HCT116 (cell line): ENCODE data around the gene PHGDH. TPM values are rescaled to one million over a fixed set of nuclear protein-coding genes. Genes with fewer than 3 reads are reported as not detected.

Experiments used
- ATAC-seq: fragments of 200-7000 bp; cut with Tn5 transposase; 2 replicates; pipeline ENCODE4 v1.9.1; 2020; ENCODE audit warnings: mild to moderate bottlenecking, moderate library complexity
- BruUV-seq: library from RNA; stranded (reverse); fragments of 400-500 nt; replicated peaks from 2 replicates; lab custom pipeline; 2021; lab: Mats Ljungman, UMichigan
- CTCF ChIA-PET: fragments of 300-600 bp; sonication (Branson Sonifier 250); formaldehyde crosslinking; loops from one replicate; lab custom pipeline; 2021; ENCODE audit warnings: antibody characterized with exemption; lab: Charles Lee
- POLR2A ChIA-PET: fragments of 300-600, 350-600 bp; sonication (Branson Sonifier 250); formaldehyde crosslinking; loops from one replicate; lab custom pipeline; 2021; ENCODE audit warnings: antibody characterized with exemption; lab: Charles Lee
- RAD21 ChIA-PET, 2 experiments: fragments of 300-600 bp; sonication (Branson Sonifier 250); formaldehyde crosslinking; loops; one replicate each; lab custom pipeline; 2023; ENCODE audit warnings: low total read pairs in 2 of 2; ENCODE audit not compliant: uncharacterized antibody in 2 of 2, unreplicated experiment in 2 of 2, low non-redundant PET in 1 of 2; lab: Charles Lee
- DNase-seq: peaks from one replicate; pipeline ENCODE4 v3.0.0-alpha.2; 2010; ENCODE audit warnings: low read depth, low spot score
- H2AFZ ChIP-seq: fragments of 200-600 bp; shearing (Covaris generic), sonication (generic); 2 replicates; pipeline ENCODE4 v1.6.1; 2017; ENCODE audit warnings: low read depth, mixed run types, mixed read lengths, antibody characterized with exemption, low read length; ENCODE audit not compliant: poor library complexity, severe bottlenecking
- H3K27ac ChIP-seq: 2 replicates; pipeline ENCODE4 v1.5.1; 2012; ENCODE audit warnings: low read depth, low read length
- H3K27me3 ChIP-seq: fragments of 200-600 bp; sonication (generic); 2 replicates; pipeline ENCODE4 v1.6.1; 2016; ENCODE audit warnings: mixed run types, low read length, mixed read lengths; ENCODE audit not compliant: insufficient read depth
- H3K36me3 ChIP-seq, 2 experiments: fragments of 200-500 bp in 1 of 2; fragments of 200-600 bp in 1 of 2; sonication (Bioruptor generic) in 1 of 2; sonication (generic) in 1 of 2; 2 replicates each; pipeline versions ENCODE4 v1.5.1 to v1.6.1; 2014 to 2016; ENCODE audit warnings: low read length in 2 of 2, inconsistent platforms in 1 of 2, mixed read lengths in 1 of 2, mixed run types in 1 of 2; ENCODE audit not compliant: insufficient read depth in 2 of 2, control insufficient read depth in 1 of 2
- H3K4me1 ChIP-seq, 2 experiments: fragments of 200-600 bp in 1 of 2; sonication (generic) in 1 of 2; 2 replicates each; pipeline versions ENCODE4 v1.5.1 to v1.6.1; 2012 to 2017; ENCODE audit warnings: low read length in 2 of 2, inconsistent platforms in 1 of 2, mild to moderate bottlenecking in 1 of 2, mixed read lengths in 1 of 2, mixed run types in 1 of 2, moderate library complexity in 1 of 2; ENCODE audit not compliant: insufficient read depth in 2 of 2, control insufficient read depth in 1 of 2
- H3K4me2 ChIP-seq: fragments of 200-600 bp; sonication (generic); 2 replicates; pipeline ENCODE4 v1.6.1; 2017; ENCODE audit warnings: mixed run types, low read length, mixed read lengths
- H3K4me3 ChIP-seq, 2 experiments: fragments of 200-600 bp in 1 of 2; sonication (generic) in 1 of 2; replicated peaks in 1 of 2; 2 replicates each; pipeline ENCODE4 v1.5.1; 2011 to 2016; ENCODE audit warnings: low read length in 2 of 2, control low read depth in 1 of 2, low read depth in 1 of 2, mild to moderate bottlenecking in 1 of 2, mixed read lengths in 1 of 2, mixed run types in 1 of 2
- H3K79me2 ChIP-seq: fragments of 200-600 bp; sonication (generic); 2 replicates; pipeline ENCODE4 v1.6.1; 2017; ENCODE audit warnings: mild to moderate bottlenecking, mixed run types, low read length, moderate library complexity, mixed read lengths; ENCODE audit not compliant: insufficient read depth
- H3K9ac ChIP-seq: fragments of 200-600 bp; sonication (generic); 2 replicates; pipeline ENCODE4 v1.6.1; 2016; ENCODE audit warnings: low read length, mixed read lengths
- H3K9me2 ChIP-seq: fragments of 200-600 bp; sonication (generic), shearing (Covaris generic); 2 replicates; pipeline ENCODE4 v1.6.1; 2017; ENCODE audit warnings: mixed run types, mild to moderate bottlenecking, moderate library complexity; ENCODE audit not compliant: insufficient read depth
- H3K9me3 ChIP-seq, 2 experiments: fragments of 200-500 bp in 1 of 2; fragments of 200-600 bp in 1 of 2; sonication (Bioruptor generic) in 1 of 2; sonication (generic) in 1 of 2; 2 replicates each; pipeline ENCODE4 v1.6.1; 2014 to 2017; ENCODE audit warnings: low read length in 2 of 2, mixed read lengths in 2 of 2, inconsistent platforms in 1 of 2, low read depth in 1 of 2, mild to moderate bottlenecking in 1 of 2, mixed run types in 1 of 2, moderate library complexity in 1 of 2; ENCODE audit not compliant: control insufficient read depth in 1 of 2, insufficient read depth in 1 of 2
- H4K20me1 ChIP-seq: fragments of 200-600 bp; sonication (generic), shearing (Covaris generic); 2 replicates; pipeline ENCODE4 v1.6.1; 2017; ENCODE audit warnings: mixed run types, mild to moderate bottlenecking, moderate library complexity; ENCODE audit not compliant: insufficient read depth
- CEBPB ChIP-seq: IDR thresholded peaks from 2 replicates; pipeline ENCODE4 v1.6.1; 2012; ENCODE audit warnings: low read depth
- EGR1 ChIP-seq: IDR thresholded peaks from 2 replicates; pipeline ENCODE4 v1.6.1; 2012; ENCODE audit warnings: low read depth
- JUND ChIP-seq: IDR thresholded peaks from 2 replicates; pipeline ENCODE4 v1.6.1; 2012
- POLR2A ChIP-seq: IDR thresholded peaks from 2 replicates; pipeline ENCODE4 v1.7.0; 2011; ENCODE audit warnings: borderline replicate concordance; ENCODE audit not compliant: insufficient read depth, insufficient read length; ENCODE audit errors: extremely low read depth
- SRF ChIP-seq: IDR thresholded peaks from 2 replicates; pipeline ENCODE4 v1.6.1; 2012; ENCODE audit warnings: low read depth
- ZFX ChIP-seq: fragments of 450-650 bp; IDR thresholded peaks from 2 replicates; pipeline ENCODE4 v1.6.1; 2017
- ZNF274 ChIP-seq: fragments of 200-500 bp; sonication (Bioruptor generic); IDR thresholded peaks from 2 replicates; pipeline ENCODE4 v1.6.1; 2014; ENCODE audit warnings: mild to moderate bottlenecking, low read depth, low read length, inconsistent platforms
- intact Hi-C: fragments of 100-400 bp; cut with micrococcal nuclease; formaldehyde crosslinking; loops from 2 replicates; pipeline ENCODE4 v1.10.0; 2022
- total RNA-seq: library from RNA; stranded (reverse); gene quantifications from one replicate; pipeline ENCODE4 v1.2.1, GENCODE V29; 2021; ENCODE audit not compliant: unreplicated experiment
- TF ChIP-seq, protein P1 (sequence below): IDR thresholded peaks from 2 replicates; pipeline ENCODE4 v1.6.1; 2011; ENCODE audit warnings: mild to moderate bottlenecking, low read length, moderate library complexity; ENCODE audit not compliant: insufficient replicate concordance; ENCODE audit errors: extremely low read depth
- TF ChIP-seq, protein P2 (sequence below): IDR thresholded peaks from 2 replicates; pipeline ENCODE4 v1.6.1; 2012
- TF ChIP-seq, protein P3 (sequence below), 3 experiments: fragments of 200-600 bp in 1 of 3; sonication (generic) in 1 of 3; IDR thresholded peaks in 2 of 3; conservative IDR thresholded peaks in 1 of 3; 2 replicates each; pipeline ENCODE4 v1.5.1; 2012 to 2017; ENCODE audit warnings: low read depth in 2 of 3, low read length in 2 of 3, antibody characterized with exemption in 1 of 3, borderline replicate concordance in 1 of 3, control low read depth in 1 of 3, mild to moderate bottlenecking in 1 of 3, mixed read lengths in 1 of 3, mixed run types in 1 of 3, moderate library complexity in 1 of 3; ENCODE audit not compliant: insufficient read depth in 1 of 3

PHGDH gene
- total RNA-seq, 1 experiment from 2014 or later = 187 TPM

DNA sequence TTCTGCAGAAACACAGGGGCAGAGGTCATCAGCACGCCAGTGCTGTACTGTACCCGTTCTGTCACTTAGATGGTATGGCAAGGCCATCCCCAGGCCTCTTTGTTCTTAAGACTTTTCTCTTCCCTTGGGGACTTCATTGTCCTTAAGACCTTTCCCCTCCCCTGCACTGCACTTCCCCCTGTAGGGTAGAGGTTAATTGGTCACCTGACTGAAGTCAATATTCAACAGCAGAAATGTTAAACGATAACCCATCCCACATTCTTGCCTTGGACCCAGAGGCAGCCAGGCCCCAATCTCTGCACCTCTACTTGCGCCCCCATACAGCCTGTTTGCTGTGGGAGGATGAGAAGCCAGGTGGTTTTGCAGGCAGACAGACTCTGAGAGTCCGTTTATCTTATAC is 10.2 kb downstream of the PHGDH start (continued):
- TF ChIP-seq, protein P1, sequence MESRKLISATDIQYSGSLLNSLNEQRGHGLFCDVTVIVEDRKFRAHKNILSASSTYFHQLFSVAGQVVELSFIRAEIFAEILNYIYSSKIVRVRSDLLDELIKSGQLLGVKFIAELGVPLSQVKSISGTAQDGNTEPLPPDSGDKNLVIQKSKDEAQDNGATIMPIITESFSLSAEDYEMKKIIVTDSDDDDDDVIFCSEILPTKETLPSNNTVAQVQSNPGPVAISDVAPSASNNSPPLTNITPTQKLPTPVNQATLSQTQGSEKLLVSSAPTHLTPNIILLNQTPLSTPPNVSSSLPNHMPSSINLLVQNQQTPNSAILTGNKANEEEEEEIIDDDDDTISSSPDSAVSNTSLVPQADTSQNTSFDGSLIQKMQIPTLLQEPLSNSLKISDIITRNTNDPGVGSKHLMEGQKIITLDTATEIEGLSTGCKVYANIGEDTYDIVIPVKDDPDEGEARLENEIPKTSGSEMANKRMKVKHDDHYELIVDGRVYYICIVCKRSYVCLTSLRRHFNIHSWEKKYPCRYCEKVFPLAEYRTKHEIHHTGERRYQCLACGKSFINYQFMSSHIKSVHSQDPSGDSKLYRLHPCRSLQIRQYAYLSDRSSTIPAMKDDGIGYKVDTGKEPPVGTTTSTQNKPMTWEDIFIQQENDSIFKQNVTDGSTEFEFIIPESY = no peak
- TF ChIP-seq, protein P2, sequence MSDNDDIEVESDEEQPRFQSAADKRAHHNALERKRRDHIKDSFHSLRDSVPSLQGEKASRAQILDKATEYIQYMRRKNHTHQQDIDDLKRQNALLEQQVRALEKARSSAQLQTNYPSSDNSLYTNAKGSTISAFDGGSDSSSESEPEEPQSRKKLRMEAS = no peak
- no peak for TF ChIP-seq EGR1
- TF ChIP-seq, all 23 proteins: peak for 0

DNA sequence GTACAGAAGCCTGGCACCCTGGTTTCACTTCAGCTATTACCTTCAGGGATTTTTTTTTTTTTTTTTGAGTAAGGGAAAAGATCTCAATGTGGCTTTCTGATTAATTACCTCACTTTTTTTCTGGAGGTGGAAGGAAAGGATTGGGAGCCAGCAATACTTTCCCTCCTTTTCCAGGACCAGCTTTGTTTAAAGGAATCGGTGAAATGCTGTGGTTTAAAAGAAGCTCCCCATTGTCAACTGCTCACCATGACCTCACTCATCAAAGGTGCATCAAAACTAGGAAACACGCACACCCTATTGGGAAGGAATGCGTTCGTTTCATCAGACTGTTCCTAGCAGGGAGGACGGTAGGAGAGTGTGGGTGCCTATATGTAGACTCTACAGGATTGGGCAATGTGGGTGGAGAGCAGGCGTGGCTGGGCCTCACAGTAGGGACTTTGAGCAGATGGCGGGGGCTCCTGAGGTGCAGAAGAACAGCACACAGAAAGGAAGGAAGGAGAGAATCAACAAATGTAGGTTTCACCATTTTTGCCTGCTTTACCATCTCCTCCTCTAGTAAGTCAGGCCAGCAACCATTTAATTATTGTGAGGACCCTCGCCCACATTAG is 13.0 kb downstream of the PHGDH start:
- BruUV-seq = no TSS peak
- Histone ChIP-seq H4K20me1 (no peaks in the 10 kb centered on the region), H3K79me2 (no peaks in the 10 kb centered on the region), H2AFZ (no peak overlapping the region), H3K27ac (no peak overlapping the region), H3K4me1 (no peaks in the 10 kb centered on the region), H3K4me2 (no peak overlapping the region), H3K9ac (no peak overlapping the region), H3K9me3 (no peaks in the 10 kb centered on the region), H3K27me3 (no peaks in the 10 kb centered on the region), H3K4me3 (no peak overlapping the region), H3K36me3 (peaks cover 3 to 25% of the 10 kb centered on the region in 2 experiments; a peak in 3 of 4 replicates), H3K9me2 (no peaks in the 10 kb centered on the region)
- ChIA-PET CTCF (no interaction called here), POLR2A (no interaction called here), RAD21 (no interaction called here)
- intact Hi-C loops = no loop called here
- DNase-seq (no peak), ATAC-seq (no peak)
- TF ChIP-seq JUND = no peak
- TF ChIP-seq POLR2A = no peak
- TF ChIP-seq, protein P3, sequence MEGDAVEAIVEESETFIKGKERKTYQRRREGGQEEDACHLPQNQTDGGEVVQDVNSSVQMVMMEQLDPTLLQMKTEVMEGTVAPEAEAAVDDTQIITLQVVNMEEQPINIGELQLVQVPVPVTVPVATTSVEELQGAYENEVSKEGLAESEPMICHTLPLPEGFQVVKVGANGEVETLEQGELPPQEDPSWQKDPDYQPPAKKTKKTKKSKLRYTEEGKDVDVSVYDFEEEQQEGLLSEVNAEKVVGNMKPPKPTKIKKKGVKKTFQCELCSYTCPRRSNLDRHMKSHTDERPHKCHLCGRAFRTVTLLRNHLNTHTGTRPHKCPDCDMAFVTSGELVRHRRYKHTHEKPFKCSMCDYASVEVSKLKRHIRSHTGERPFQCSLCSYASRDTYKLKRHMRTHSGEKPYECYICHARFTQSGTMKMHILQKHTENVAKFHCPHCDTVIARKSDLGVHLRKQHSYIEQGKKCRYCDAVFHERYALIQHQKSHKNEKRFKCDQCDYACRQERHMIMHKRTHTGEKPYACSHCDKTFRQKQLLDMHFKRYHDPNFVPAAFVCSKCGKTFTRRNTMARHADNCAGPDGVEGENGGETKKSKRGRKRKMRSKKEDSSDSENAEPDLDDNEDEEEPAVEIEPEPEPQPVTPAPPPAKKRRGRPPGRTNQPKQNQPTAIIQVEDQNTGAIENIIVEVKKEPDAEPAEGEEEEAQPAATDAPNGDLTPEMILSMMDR (IDR thresholded peaks at IDR 0.05 in 2 of 3, conservative IDR thresholded peaks at IDR 0.05 in 1 of 3; ENCODE audit: borderline replicate concordance in 1 of 3, insufficient read depth in 1 of 3, low read depth in 2 of 3, low read length in 2 of 3) = no peak
- TF ChIP-seq SRF = no peak
- TF ChIP-seq CEBPB = no peak
- no peak for TF ChIP-seq ZNF274
- no peak for TF ChIP-seq ZFX
